Effector memory CD4-positive, alpha-beta T cell (primary cell): Measurements from ENCODE around the gene RNF7.

ENCODE experiments used
- DNase-seq, 3 donors: peaks; one replicate each; pipeline ENCODE4 v3.0.0-alpha.2; 2020
- H3K27ac ChIP-seq: 2 replicates; pipeline ENCODE4 v1.7.0; 2013; ENCODE audit warnings: mild to moderate bottlenecking, low read length, moderate library complexity; ENCODE audit not compliant: insufficient read depth, poor library complexity, severe bottlenecking
- H3K27me3 ChIP-seq: replicated peaks from 2 replicates; pipeline ENCODE4 v1.7.0; 2013; ENCODE audit warnings: mild to moderate bottlenecking, low read length; ENCODE audit not compliant: insufficient read depth, control insufficient read depth, poor library complexity, severe bottlenecking
- H3K36me3 ChIP-seq: 2 replicates; pipeline ENCODE4 v1.7.0; 2013; ENCODE audit warnings: mild to moderate bottlenecking, low read length, moderate library complexity; ENCODE audit not compliant: control insufficient read depth, insufficient read depth
- H3K4me1 ChIP-seq: 2 replicates; pipeline ENCODE4 v1.7.0; 2013; ENCODE audit warnings: low read length, mild to moderate bottlenecking; ENCODE audit not compliant: control insufficient read depth, insufficient read depth, poor library complexity, severe bottlenecking
- H3K4me3 ChIP-seq: 2 replicates; pipeline ENCODE4 v1.7.0; 2013; ENCODE audit warnings: low read length, low read depth, mild to moderate bottlenecking; ENCODE audit not compliant: insufficient read depth, poor library complexity, severe bottlenecking
- H3K9me3 ChIP-seq: 2 replicates; pipeline ENCODE4 v1.7.0; 2013; ENCODE audit warnings: mild to moderate bottlenecking, low read length, moderate library complexity; ENCODE audit not compliant: control insufficient read depth

Gene RNF7

GRCh38 chr3:141710121-141710520 lies 28.0 kb upstream of the RNF7 start:
- no peaks in the 10 kb centered on the region for H3K36me3 ChIP-seq
- no peak overlapping the region for H3K27ac ChIP-seq
- no peak overlapping the region for H3K4me3 ChIP-seq
- H3K4me1 ChIP-seq: no peaks in the 10 kb centered on the region
- H3K27me3 ChIP-seq: no peaks in the 10 kb centered on the region
- no peak for DNase-seq
- H3K9me3 ChIP-seq: no peaks in the 10 kb centered on the region

- Histone ChIP-seq H3K4me1 (no peaks in the 10 kb centered on the region), H3K4me3 (no peak overlapping the region), H3K27me3 (no peaks in the 10 kb centered on the region), H3K36me3 (no peaks in the 10 kb centered on the region), H3K27ac (no peak overlapping the region), H3K9me3 (no peaks in the 10 kb centered on the region)
- no peak for DNase-seq
Measured at GRCh38 chr3:141710888-141711616, 27.0 kb upstream of the RNF7 start.

- no peaks in the 10 kb centered on the region for H3K36me3 ChIP-seq
- no peak for DNase-seq
- no peak overlapping the region for H3K27ac ChIP-seq
- no peaks in the 10 kb centered on the region for H3K4me1 ChIP-seq
- H3K9me3 ChIP-seq: no peaks in the 10 kb centered on the region
- H3K4me3 ChIP-seq: no peak overlapping the region
- H3K27me3 ChIP-seq: no peaks in the 10 kb centered on the region
Measured at GRCh38 chr3:141714671-141715070, 23.4 kb upstream of the RNF7 start.

- no peak overlapping the region for H3K27ac ChIP-seq
- H3K36me3 ChIP-seq: no peaks in the 10 kb centered on the region
- DNase-seq: no peak
- H3K4me3 ChIP-seq: no peak overlapping the region
- no peaks in the 10 kb centered on the region for H3K9me3 ChIP-seq
- H3K27me3 ChIP-seq: no peaks in the 10 kb centered on the region
- no peaks in the 10 kb centered on the region for H3K4me1 ChIP-seq
Measured at GRCh38 chr3:141722081-141722480, 16.0 kb upstream of the RNF7 start.

- no peak for DNase-seq
- Histone ChIP-seq H3K27me3 (no peaks in the 10 kb centered on the region), H3K36me3 (no peaks in the 10 kb centered on the region), H3K27ac (no peak overlapping the region), H3K9me3 (no peaks in the 10 kb centered on the region), H3K4me1 (no peaks in the 10 kb centered on the region), H3K4me3 (no peak overlapping the region)
Measured at GRCh38 chr3:141722648-141723047, 15.4 kb upstream of the RNF7 start.

- H3K4me1 ChIP-seq: no peaks in the 10 kb centered on the region
- H3K9me3 ChIP-seq: no peaks in the 10 kb centered on the region
- H3K27ac ChIP-seq: no peak overlapping the region
- no peaks in the 10 kb centered on the region for H3K36me3 ChIP-seq
- no peaks in the 10 kb centered on the region for H3K27me3 ChIP-seq
- H3K4me3 ChIP-seq: no peak overlapping the region
- DNase-seq: no peak
Measured at GRCh38 chr3:141723255-141723654, 14.8 kb upstream of the RNF7 start.

GRCh38 chr3:141724186-141724585 lies 13.9 kb upstream of the RNF7 start:
- Histone ChIP-seq H3K9me3 (no peaks in the 10 kb centered on the region), H3K27ac (no peak overlapping the region), H3K27me3 (no peaks in the 10 kb centered on the region), H3K4me3 (no peak overlapping the region), H3K4me1 (no peaks in the 10 kb centered on the region), H3K36me3 (no peaks in the 10 kb centered on the region)
- no peak for DNase-seq

GRCh38 chr3:141725036-141725435 lies 13.1 kb upstream of the RNF7 start:
- Histone ChIP-seq H3K4me1 (no peaks in the 10 kb centered on the region), H3K36me3 (no peaks in the 10 kb centered on the region), H3K4me3 (no peak overlapping the region), H3K27me3 (no peaks in the 10 kb centered on the region), H3K27ac (no peak overlapping the region), H3K9me3 (no peaks in the 10 kb centered on the region)
- DNase-seq: no peak

- H3K27me3 ChIP-seq: no peaks in the 10 kb centered on the region
- H3K4me3 ChIP-seq: no peak overlapping the region
- DNase-seq: no peak
- no peaks in the 10 kb centered on the region for H3K36me3 ChIP-seq
- H3K4me1 ChIP-seq: no peaks in the 10 kb centered on the region
- no peaks in the 10 kb centered on the region for H3K9me3 ChIP-seq
- no peak overlapping the region for H3K27ac ChIP-seq
Measured at GRCh38 chr3:141726483-141726882, 11.6 kb upstream of the RNF7 start.

GRCh38 chr3:141728355-141728892 lies 9.7 kb upstream of the RNF7 start:
- no peak overlapping the region for H3K27ac ChIP-seq
- H3K9me3 ChIP-seq: no peaks in the 10 kb centered on the region
- DNase-seq: no peak
- no peaks in the 10 kb centered on the region for H3K4me1 ChIP-seq
- no peak overlapping the region for H3K4me3 ChIP-seq
- no peaks in the 10 kb centered on the region for H3K27me3 ChIP-seq
- H3K36me3 ChIP-seq: no peaks in the 10 kb centered on the region
